GM12878 (cell line): ENCODE results near the gene MYLIP. TPM values are rescaled to one million over a fixed set of nuclear protein-coding genes. Genes with fewer than 3 reads are reported as not detected.
A peak's percentile ranks its signal among the peaks of the same experiment; 100 is the strongest.

Source experiments
- CBX5 ChIP-seq: sonication (generic); IDR thresholded peaks from 2 replicates; pipeline ENCODE4 v1.6.1; 2016; ENCODE audit warnings: low read depth, moderate library complexity, mild to moderate bottlenecking, inconsistent platforms
- CREM ChIP-seq: IDR thresholded peaks from 2 replicates; pipeline ENCODE4 v1.6.1; 2014; ENCODE audit warnings: antibody characterized with exemption, low read depth
- EED ChIP-seq: sonication (generic); IDR thresholded peaks from 2 replicates; pipeline ENCODE4 v1.6.1; 2016; ENCODE audit warnings: antibody characterized with exemption, low read depth
- EP300 ChIP-seq, 2 experiments: fragments of 150-350 bp in 1 of 2; IDR thresholded peaks; 2 replicates each; pipeline ENCODE4 v1.6.1; 2011 to 2012; ENCODE audit warnings: low read depth in 2 of 2, low read length in 2 of 2, borderline replicate concordance in 1 of 2, improper control_type of control experiment in 1 of 2, inconsistent platforms in 1 of 2; ENCODE audit not compliant: control insufficient read depth in 1 of 2
- NFIC ChIP-seq: IDR thresholded peaks from 2 replicates; pipeline ENCODE4 v1.6.1; 2012; ENCODE audit warnings: low read depth, mild to moderate bottlenecking, inconsistent platforms, low read length, moderate library complexity
- RBBP5 ChIP-seq: fragments of 200-600 bp; sonication (generic); conservative IDR thresholded peaks from 2 replicates; pipeline ENCODE4 v1.6.1; 2016
- RUNX3 ChIP-seq: IDR thresholded peaks from 2 replicates; pipeline ENCODE4 v1.6.1; 2012; ENCODE audit warnings: low read length, inconsistent platforms
- SPI1 ChIP-seq: IDR thresholded peaks from 2 replicates; pipeline ENCODE4 v1.6.1; 2011; ENCODE audit warnings: low read depth, mild to moderate bottlenecking, low read length, moderate library complexity, borderline replicate concordance; ENCODE audit not compliant: insufficient read depth
- YBX1 ChIP-seq: fragments of 450-650 bp; IDR thresholded peaks from 2 replicates; pipeline ENCODE4 v1.6.1; 2016; ENCODE audit warnings: antibody characterized with exemption
- ZBED1 ChIP-seq: IDR thresholded peaks from 2 replicates; pipeline ENCODE4 v1.6.1; 2016; ENCODE audit warnings: borderline replicate concordance
- ZNF24 ChIP-seq: fragments of 450-650 bp; IDR thresholded peaks from 2 replicates; pipeline ENCODE4 v1.6.1; 2017; ENCODE audit warnings: antibody characterized with exemption, mild to moderate bottlenecking
- ZNF622 ChIP-seq: fragments of 450-650 bp; IDR thresholded peaks from 2 replicates; pipeline ENCODE4 v1.6.1; 2017; ENCODE audit warnings: mild to moderate bottlenecking, inconsistent platforms
- polyA plus RNA-seq, 11 experiments: library from polyadenylated mRNA; depleted of rRNA in 4 of 11; unstranded in 6 of 11; stranded (reverse) in 5 of 11; fragments of >200 nt; fragmentation: Nextera tagmentation in 4 of 11; fragmentation: Illumina TruSeq in 1 of 11; extraction: Ambion mirVana in 4 of 11; extraction: Trizol in 1 of 11; gene quantifications; 1 replicate in 1 of 11; 2 replicates in 10 of 11; pipeline versions ENCODE4 v1.2.1 to v1.2.3, GENCODE V29; 2011 to 2016; ENCODE audit warnings: inconsistent platforms in 2 of 11, missing spikeins in 2 of 11, low read depth in 1 of 11
- total RNA-seq, 4 experiments: library from RNA; depleted of rRNA in 3 of 4; stranded (reverse); fragments of >200 nt in 3 of 4; fragmentation: Illumina TruSeq in 1 of 4; extraction: Trizol in 1 of 4; gene quantifications; 2 replicates each; pipeline versions ENCODE4 v1.2.1 to v1.2.3, GENCODE V29; 2013 to 2021
- TF ChIP-seq, protein P1 (sequence below): fragments of 450-650 bp; formaldehyde crosslinking; IDR thresholded peaks from 2 replicates; pipeline ENCODE4 v1.4.0; 2020; ENCODE audit warnings: mild to moderate bottlenecking, moderate library complexity
- TF ChIP-seq, protein P2 (sequence below): fragments of 450-650 bp; IDR thresholded peaks from 2 replicates; pipeline ENCODE4 v1.6.1; 2017; ENCODE audit warnings: low read depth, mild to moderate bottlenecking, moderate library complexity
- TF ChIP-seq, protein P3 (sequence below): fragments of 450-650 bp; IDR thresholded peaks from 2 replicates; pipeline ENCODE4 v1.6.1; 2014; ENCODE audit warnings: mild to moderate bottlenecking
- TF ChIP-seq, protein P4 (sequence below), 3 experiments: IDR thresholded peaks in 2 of 3; conservative IDR thresholded peaks in 1 of 3; 2 replicates each; pipeline ENCODE4 v1.5.1; 2011; ENCODE audit warnings: low read depth in 3 of 3, low read length in 3 of 3, mild to moderate bottlenecking in 3 of 3, control low read depth in 2 of 3, moderate library complexity in 2 of 3, inconsistent platforms in 1 of 3, mixed read lengths in 1 of 3; ENCODE audit not compliant: control insufficient read depth in 2 of 3, insufficient read depth in 1 of 3; ENCODE audit errors: extremely low read depth in 1 of 3

MYLIP gene
- total and polyA plus RNA-seq, 10 of the 15 experiments (the other 5 are each of a cell fraction or from before 2014, with no cell fraction given): 5.3 to 123 (median 12.5) TPM

DNA sequence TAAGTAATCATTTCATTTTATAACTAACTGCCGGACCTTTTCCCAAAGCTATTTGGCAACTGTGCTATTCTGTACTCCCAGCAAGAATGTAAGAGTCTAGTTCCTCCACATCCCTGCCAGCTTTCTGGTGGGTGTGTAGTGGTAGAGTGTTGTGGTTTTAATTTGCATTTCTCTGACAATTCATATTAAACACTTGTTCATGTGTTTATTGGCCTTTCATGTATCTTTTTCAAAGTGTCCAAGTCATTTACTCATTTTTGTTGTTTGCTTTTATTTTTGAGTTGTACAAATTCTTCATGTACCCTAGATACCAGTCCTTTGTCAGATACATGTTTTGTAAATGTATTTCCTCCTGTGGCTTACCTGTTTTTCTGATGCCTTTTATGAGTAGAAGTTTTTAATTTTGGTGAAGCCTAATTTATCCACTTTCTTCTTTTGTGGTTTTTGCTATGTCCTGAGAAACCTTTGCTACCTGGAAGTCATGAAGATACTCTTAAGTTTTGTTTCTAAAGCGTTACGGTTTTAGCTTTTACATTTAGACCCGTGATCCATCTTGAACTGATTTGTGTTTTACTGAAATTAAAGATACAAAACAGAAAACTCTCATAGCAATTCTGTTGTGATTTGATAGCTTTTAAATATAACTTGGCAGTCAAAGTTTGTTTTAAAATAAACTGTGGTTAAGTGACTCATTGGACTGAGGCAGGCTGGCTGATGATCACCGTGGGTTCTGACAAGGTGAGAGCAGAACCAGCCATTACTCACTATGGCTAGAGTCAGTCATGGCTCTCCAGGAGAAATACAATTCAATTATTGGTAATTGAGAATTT is 8.0 kb downstream of the MYLIP start (continued):
- TF ChIP-seq, protein P1, sequence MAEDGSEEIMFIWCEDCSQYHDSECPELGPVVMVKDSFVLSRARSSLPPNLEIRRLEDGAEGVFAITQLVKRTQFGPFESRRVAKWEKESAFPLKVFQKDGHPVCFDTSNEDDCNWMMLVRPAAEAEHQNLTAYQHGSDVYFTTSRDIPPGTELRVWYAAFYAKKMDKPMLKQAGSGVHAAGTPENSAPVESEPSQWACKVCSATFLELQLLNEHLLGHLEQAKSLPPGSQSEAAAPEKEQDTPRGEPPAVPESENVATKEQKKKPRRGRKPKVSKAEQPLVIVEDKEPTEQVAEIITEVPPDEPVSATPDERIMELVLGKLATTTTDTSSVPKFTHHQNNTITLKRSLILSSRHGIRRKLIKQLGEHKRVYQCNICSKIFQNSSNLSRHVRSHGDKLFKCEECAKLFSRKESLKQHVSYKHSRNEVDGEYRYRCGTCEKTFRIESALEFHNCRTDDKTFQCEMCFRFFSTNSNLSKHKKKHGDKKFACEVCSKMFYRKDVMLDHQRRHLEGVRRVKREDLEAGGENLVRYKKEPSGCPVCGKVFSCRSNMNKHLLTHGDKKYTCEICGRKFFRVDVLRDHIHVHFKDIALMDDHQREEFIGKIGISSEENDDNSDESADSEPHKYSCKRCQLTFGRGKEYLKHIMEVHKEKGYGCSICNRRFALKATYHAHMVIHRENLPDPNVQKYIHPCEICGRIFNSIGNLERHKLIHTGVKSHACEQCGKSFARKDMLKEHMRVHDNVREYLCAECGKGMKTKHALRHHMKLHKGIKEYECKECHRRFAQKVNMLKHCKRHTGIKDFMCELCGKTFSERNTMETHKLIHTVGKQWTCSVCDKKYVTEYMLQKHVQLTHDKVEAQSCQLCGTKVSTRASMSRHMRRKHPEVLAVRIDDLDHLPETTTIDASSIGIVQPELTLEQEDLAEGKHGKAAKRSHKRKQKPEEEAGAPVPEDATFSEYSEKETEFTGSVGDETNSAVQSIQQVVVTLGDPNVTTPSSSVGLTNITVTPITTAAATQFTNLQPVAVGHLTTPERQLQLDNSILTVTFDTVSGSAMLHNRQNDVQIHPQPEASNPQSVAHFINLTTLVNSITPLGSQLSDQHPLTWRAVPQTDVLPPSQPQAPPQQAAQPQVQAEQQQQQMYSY (CRISPR knock-in tag): no peak
- TF ChIP-seq, protein P2, sequence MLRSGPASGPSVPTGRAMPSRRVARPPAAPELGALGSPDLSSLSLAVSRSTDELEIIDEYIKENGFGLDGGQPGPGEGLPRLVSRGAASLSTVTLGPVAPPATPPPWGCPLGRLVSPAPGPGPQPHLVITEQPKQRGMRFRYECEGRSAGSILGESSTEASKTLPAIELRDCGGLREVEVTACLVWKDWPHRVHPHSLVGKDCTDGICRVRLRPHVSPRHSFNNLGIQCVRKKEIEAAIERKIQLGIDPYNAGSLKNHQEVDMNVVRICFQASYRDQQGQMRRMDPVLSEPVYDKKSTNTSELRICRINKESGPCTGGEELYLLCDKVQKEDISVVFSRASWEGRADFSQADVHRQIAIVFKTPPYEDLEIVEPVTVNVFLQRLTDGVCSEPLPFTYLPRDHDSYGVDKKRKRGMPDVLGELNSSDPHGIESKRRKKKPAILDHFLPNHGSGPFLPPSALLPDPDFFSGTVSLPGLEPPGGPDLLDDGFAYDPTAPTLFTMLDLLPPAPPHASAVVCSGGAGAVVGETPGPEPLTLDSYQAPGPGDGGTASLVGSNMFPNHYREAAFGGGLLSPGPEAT: no peak
- TF ChIP-seq EP300 (IDR thresholded peaks at IDR 0.05; ENCODE audit: borderline replicate concordance in 1 of 2, control insufficient read depth in 1 of 2, low read depth in 2 of 2, low read length in 2 of 2) (no peak), YBX1 (no peak), RUNX3 (peak; percentile 63), RBBP5 (no peak), ZNF622 (no peak), ZNF24 (no peak), NFIC (peak; percentile 31), CBX5 (no peak), EED (no peak), ZBED1 (no peak), CREM (no peak), SPI1 (no peak)
- TF ChIP-seq, protein P3, sequence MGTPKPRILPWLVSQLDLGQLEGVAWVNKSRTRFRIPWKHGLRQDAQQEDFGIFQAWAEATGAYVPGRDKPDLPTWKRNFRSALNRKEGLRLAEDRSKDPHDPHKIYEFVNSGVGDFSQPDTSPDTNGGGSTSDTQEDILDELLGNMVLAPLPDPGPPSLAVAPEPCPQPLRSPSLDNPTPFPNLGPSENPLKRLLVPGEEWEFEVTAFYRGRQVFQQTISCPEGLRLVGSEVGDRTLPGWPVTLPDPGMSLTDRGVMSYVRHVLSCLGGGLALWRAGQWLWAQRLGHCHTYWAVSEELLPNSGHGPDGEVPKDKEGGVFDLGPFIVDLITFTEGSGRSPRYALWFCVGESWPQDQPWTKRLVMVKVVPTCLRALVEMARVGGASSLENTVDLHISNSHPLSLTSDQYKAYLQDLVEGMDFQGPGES: no peak
- TF ChIP-seq, protein P4, sequence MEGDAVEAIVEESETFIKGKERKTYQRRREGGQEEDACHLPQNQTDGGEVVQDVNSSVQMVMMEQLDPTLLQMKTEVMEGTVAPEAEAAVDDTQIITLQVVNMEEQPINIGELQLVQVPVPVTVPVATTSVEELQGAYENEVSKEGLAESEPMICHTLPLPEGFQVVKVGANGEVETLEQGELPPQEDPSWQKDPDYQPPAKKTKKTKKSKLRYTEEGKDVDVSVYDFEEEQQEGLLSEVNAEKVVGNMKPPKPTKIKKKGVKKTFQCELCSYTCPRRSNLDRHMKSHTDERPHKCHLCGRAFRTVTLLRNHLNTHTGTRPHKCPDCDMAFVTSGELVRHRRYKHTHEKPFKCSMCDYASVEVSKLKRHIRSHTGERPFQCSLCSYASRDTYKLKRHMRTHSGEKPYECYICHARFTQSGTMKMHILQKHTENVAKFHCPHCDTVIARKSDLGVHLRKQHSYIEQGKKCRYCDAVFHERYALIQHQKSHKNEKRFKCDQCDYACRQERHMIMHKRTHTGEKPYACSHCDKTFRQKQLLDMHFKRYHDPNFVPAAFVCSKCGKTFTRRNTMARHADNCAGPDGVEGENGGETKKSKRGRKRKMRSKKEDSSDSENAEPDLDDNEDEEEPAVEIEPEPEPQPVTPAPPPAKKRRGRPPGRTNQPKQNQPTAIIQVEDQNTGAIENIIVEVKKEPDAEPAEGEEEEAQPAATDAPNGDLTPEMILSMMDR (IDR thresholded peaks at IDR 0.05 in 2 of 3, conservative IDR thresholded peaks at IDR 0.05 in 1 of 3; ENCODE audit: control insufficient read depth in 2 of 3, extremely low read depth in 1 of 3, insufficient read depth in 1 of 3, low read depth in 3 of 3, low read length in 3 of 3): no peak
